GM18909 (cell line): ENCODE measurements around the gene TIMM21.
A peak's percentile ranks its signal among the peaks of the same experiment; 100 is the strongest.

Source experiments
- ATAC-seq: cut with Tn5 transposase; IDR thresholded peaks from one replicate; pipeline ENCODE4 v1.9.1; 2021; ENCODE audit warnings: mild to moderate bottlenecking; ENCODE audit not compliant: unreplicated experiment, poor library complexity

The TIMM21 gene

GRCh38 chr18:74147779-74148542 is at the start of gene TIMM21, which contains the start of gene FBXO15:
Gene TIMM21 (plus strand): TSS chr18:74148523. CDS start chr18:74148809, 286 bp downstream.
Gene FBXO15 (minus strand): TSS chr18:74147834. CDS start chr18:74147785, 49 bp downstream.
- peak; percentile 94 for ATAC-seq

GRCh38 chr18:74108460-74108859 is 39.9 kb upstream of the TIMM21 start:
- no peak for ATAC-seq

GRCh38 chr18:74110149-74110548 is 38.2 kb upstream of the TIMM21 start:
- no peak for ATAC-seq

- ATAC-seq, result no peak
These were observed 37.3 kb upstream of the TIMM21 start for GRCh38 chr18:74110976-74111375.

GRCh38 chr18:74113711-74114110 is 34.6 kb upstream of the TIMM21 start:
- ATAC-seq, result no peak

- no peak for ATAC-seq
These were observed 34.2 kb upstream of the TIMM21 start for GRCh38 chr18:74114116-74114515.

GRCh38 chr18:74115046-74115445 is 33.3 kb upstream of the TIMM21 start:
- ATAC-seq, result no peak

- peak; percentile 56 for ATAC-seq
These were observed 31.4 kb upstream of the TIMM21 start for GRCh38 chr18:74116633-74117554.

GRCh38 chr18:74123200-74123599 is 25.1 kb upstream of the TIMM21 start:
- no peak for ATAC-seq

GRCh38 chr18:74124642-74125041 is 23.7 kb upstream of the TIMM21 start:
- ATAC-seq, result no peak

GRCh38 chr18:74126684-74127655 is 21.4 kb upstream of the TIMM21 start:
- ATAC-seq, result no peak

GRCh38 chr18:74128159-74128558 is 20.2 kb upstream of the TIMM21 start:
- no peak for ATAC-seq

GRCh38 chr18:74131124-74131523 is 17.2 kb upstream of the TIMM21 start:
- no peak for ATAC-seq

GRCh38 chr18:74132201-74132600 is 16.1 kb upstream of the TIMM21 start:
- no peak for ATAC-seq

GRCh38 chr18:74137920-74138538 is 10.3 kb upstream of the TIMM21 start:
- ATAC-seq, result no peak

GRCh38 chr18:74139411-74139810 is 8.9 kb upstream of the TIMM21 start:
- no peak for ATAC-seq

- no peak for ATAC-seq
These were observed 8.4 kb upstream of the TIMM21 start for GRCh38 chr18:74139888-74140287.

GRCh38 chr18:74140582-74140981 is 7.7 kb upstream of the TIMM21 start:
- ATAC-seq, result no peak

GRCh38 chr18:74141667-74142066 is 6.7 kb upstream of the TIMM21 start:
- no peak for ATAC-seq

- ATAC-seq, result no peak
These were observed 6.1 kb upstream of the TIMM21 start for GRCh38 chr18:74142252-74142651.
